GM10248 (cell line): ENCODE results near the gene FAM131B.

ENCODE experiments used
- CTCF ChIA-PET: fragments of 300-600 bp; sonication (Branson Sonifier 250); formaldehyde crosslinking; extraction: SDS; loops from one replicate; lab custom pipeline; 2021; ENCODE audit warnings: antibody characterized with exemption; lab: Yijun Ruan, JAX
- POLR2A ChIA-PET: fragments of 350-650 bp; sonication (Branson Sonifier 250); formaldehyde crosslinking; extraction: SDS; loops from one replicate; lab custom pipeline; 2020; ENCODE audit warnings: antibody characterized with exemption; lab: Yijun Ruan, JAX
- DNase-seq: peaks from one replicate; pipeline ENCODE4 v3.0.0; 2012; ENCODE audit errors: extremely low spot score
- CTCF ChIP-seq: IDR thresholded peaks from 2 replicates; pipeline ENCODE4 v1.5.1; 2012; ENCODE audit warnings: mild to moderate bottlenecking, low read depth; ENCODE audit errors: extremely low read depth, missing control alignments, control extremely low read depth

Gene FAM131B

DNA sequence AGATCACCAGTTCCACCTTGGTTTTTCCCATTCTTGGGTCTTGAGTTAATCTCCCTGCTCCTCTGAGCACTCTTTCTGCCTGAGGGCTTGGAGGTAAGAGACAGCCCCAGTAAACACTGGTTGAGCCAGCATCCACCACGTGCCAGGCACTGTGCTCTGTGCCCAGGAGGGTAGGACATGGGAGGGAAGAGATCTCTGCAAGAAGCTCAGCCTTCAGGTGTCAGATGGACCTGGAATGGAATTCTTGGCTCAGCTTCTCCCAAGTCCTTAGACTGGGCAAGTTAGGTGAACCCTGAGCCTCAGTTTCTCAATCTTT, 21.1 kb upstream of the FAM131B start:
- no peak for DNase-seq
- CTCF ChIA-PET: interaction anchor here (1.4 to 2.1 kb wide), 5 partner anchors 8 to 143 kb away, joined by 4 to 8 read pairs (median 7); no protein-coding TSS in a partner anchor
- TF ChIP-seq CTCF: no peak
- POLR2A ChIA-PET: interaction anchor here (0.6 kb wide), 1 partner anchor 427 kb away, joined by 3 read pairs; no protein-coding TSS in a partner anchor

DNA sequence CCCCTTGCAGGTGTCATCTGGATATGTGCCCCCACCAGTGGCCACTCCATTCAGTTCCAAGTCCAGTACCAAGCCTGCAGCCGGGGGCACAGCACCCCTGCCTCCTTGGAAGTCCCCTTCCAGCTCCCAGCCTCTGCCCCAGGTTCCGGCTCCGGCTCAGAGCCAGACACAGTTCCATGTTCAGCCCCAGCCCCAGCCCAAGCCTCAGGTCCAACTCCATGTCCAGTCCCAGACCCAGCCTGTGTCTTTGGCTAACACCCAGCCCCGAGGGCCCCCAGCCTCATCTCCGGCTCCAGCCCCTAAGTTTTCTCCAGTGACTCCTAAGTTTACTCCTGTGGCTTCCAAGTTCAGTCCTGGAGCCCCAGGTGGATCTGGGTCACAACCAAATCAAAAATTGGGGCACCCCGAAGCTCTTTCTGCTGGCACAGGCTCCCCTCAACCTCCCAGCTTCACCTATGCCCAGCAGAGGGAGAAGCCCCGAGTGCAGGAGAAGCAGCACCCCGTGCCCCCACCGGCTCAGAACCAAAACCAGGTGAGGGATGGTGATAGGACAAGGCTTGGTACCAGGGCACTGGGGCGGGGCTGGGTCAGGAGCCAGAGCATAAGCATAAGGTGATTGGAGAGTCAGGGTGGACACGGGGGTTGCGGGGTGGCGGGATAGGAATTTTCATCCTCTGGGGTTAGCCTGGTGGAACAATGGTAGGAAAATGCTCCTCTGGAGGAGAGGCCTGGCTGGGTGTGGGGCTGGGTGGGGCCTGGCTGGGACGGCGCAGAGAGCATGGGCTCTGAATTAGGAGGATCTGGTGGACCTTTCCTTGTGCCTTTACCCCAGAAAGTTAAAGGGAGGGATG, 20.5 kb upstream of the FAM131B start:
- DNase-seq: no peak
- ChIA-PET CTCF (interaction anchor here (0.9 to 2.1 kb wide), 4 partner anchors 8 to 55 kb away, joined by 3 to 8 read pairs (median 5); no protein-coding TSS in a partner anchor), POLR2A (no interaction called here)
- TF ChIP-seq CTCF: no peak

- no peak for DNase-seq
- ChIA-PET POLR2A (no interaction called here), CTCF (interaction anchor here (0.9 to 1.2 kb wide), 2 partner anchors 14 to 54 kb away, joined by 3 read pairs; no protein-coding TSS in a partner anchor)
- TF ChIP-seq CTCF: no peak
Measured at GRCh38 chr7:143382126-143382790, 19.7 kb upstream of the FAM131B start.

DNA sequence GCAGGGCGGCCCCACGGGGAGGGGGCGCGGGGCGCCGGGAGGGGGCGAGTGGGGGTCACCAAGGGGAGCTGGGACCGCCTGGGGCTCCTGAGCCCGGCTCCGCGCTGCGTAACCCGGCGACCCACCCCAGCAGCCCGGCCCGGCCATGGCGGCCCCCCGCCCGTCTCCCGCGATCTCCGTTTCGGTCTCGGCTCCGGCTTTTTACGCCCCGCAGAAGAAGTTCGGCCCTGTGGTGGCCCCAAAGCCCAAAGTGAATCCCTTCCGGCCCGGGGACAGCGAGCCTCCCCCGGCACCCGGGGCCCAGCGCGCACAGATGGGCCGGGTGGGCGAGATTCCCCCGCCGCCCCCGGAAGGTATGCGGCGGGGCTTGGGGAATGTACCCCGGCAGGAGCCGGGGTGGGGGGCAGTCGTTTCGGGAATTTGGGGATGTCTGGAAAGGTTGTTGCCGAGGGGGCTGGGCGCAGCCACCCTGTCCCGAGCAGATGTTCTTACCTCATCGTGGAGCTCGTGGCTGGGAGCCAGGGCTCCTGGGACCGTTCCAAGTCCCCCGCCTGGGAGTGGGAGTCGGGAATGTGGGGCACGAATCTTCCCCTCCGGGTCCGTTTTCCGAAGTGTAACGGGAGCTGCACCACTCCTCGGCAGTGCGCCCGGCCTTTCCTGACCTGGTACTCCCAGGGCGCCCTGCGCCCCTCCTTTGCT, 19.1 kb upstream of the FAM131B start:
- CTCF ChIA-PET: interaction anchor here (1.2 kb wide), 1 partner anchor 53 kb away, joined by 3 read pairs; no protein-coding TSS in a partner anchor
- TF ChIP-seq CTCF: no peak
- POLR2A ChIA-PET: no interaction called here
- no peak for DNase-seq

GRCh38 chr7:143380646-143381426, 18.3 kb upstream of the FAM131B start, which contains the start of gene ZYX:
Gene ZYX (plus strand): TSS chr7:143381345. CDS start chr7:143381572, 227 bp downstream.
- peak; percentile 95 for DNase-seq
- no peak for TF ChIP-seq CTCF
- ChIA-PET POLR2A (no interaction called here), CTCF (interaction anchor here (0.6 to 2.6 kb wide), 22 partner anchors 8 to 165 kb away, joined by 3 to 26 read pairs (median 4); no protein-coding TSS in a partner anchor)
